HFFc6 (cell line): ENCODE data around the gene TOMM40. TPM values are rescaled to one million over a fixed set of nuclear protein-coding genes. Genes with fewer than 3 reads are reported as not detected.
"Not testable (repeated sequence)": the region's sequence is repeated elsewhere in the genome, so short reads cannot be mapped to it uniquely, and the experiment has no call there.

Source experiments
- DNase-seq: peaks from one replicate; pipeline ENCODE4 v3.0.0-alpha.2; 2018
- H3K27ac Mint-ChIP-seq: 2 replicates; pipeline ENCODE4 v1.8.0; 2020; ENCODE audit warnings: mild to moderate bottlenecking, mixed read lengths
- H3K27me3 Mint-ChIP-seq: 2 replicates; pipeline ENCODE4 v1.8.0; 2021; ENCODE audit warnings: mild to moderate bottlenecking, moderate library complexity, mixed read lengths; ENCODE audit not compliant: insufficient read depth
- H3K36me3 Mint-ChIP-seq: 2 replicates; pipeline ENCODE4 v1.8.0; 2021; ENCODE audit warnings: low read depth, mixed read lengths
- H3K4me1 Mint-ChIP-seq: 2 replicates; pipeline ENCODE4 v1.8.0; 2020; ENCODE audit warnings: low read depth, mixed read lengths
- H3K4me3 Mint-ChIP-seq: 2 replicates; pipeline ENCODE4 v1.8.0; 2020; ENCODE audit warnings: mild to moderate bottlenecking, moderate library complexity, mixed read lengths
- H3K9me3 Mint-ChIP-seq: 2 replicates; pipeline ENCODE4 v1.8.0; 2020; ENCODE audit warnings: mild to moderate bottlenecking, mixed read lengths
- CTCF ChIP-seq: fragments of 200-600 bp; sonication (generic); IDR thresholded peaks from 2 replicates; pipeline ENCODE4 v1.5.0; 2021; ENCODE audit warnings: antibody characterized with exemption, mild to moderate bottlenecking
- total RNA-seq, 6 experiments: library from RNA; stranded (reverse); fragmentation: NEBNext Ultra II Directional; extraction: Animal tissue kit (Norgen Biotek cat#: 25700); gene quantifications; 2 replicates in 1 of 6; 3 replicates in 5 of 6; pipeline ENCODE4 v1.2.3, GENCODE V29; 2021

TOMM40 gene
- total RNA-seq, 6 experiments from 2014 or later = 79.8 to 107 (median 92.2) TPM

DNA sequence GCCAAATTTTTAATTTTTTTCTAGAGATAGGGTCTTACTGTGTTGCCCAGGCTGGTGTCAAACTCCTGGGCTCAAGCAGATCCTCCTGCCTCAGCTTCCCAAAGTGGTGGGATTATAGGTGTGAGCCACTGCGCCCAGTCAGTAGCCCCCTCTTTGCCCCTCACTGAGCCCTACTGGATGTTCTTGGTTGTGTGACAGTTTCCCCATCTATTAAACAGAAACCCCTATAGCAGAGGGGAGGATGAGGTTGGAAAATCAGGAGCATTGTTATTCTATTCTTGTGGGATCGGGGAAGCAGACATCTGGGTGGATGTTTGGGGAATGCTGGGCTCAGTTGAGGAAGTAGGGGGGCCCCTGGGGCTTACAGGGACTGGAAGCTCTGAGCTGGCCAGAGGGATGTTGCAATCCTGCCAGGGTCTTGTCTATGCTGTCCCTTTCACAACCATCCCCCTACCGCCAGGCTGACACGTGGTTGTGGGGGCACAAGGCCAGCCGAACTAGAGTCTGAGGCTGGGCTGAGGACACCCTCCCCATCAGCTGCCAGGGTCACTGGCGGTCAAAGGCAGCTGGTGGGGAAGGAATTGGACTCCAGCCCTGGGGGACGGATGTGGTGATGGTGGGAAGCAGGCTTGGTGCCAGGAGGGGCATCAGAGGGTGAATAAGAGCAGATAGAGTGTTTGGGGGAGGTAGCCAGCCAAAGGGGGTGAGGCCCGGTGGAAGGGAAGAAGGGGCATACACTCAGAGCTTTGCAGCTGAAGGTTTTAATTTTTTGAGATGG is 34.2 kb downstream of the TOMM40 start:
- H3K9me3 Mint-ChIP-seq = no peaks in the 10 kb centered on the region
- no peaks in the 10 kb centered on the region for H3K36me3 Mint-ChIP-seq
- H3K27ac Mint-ChIP-seq = no peak overlapping the region
- TF ChIP-seq CTCF = no peak
- no peak for DNase-seq
- H3K4me1 Mint-ChIP-seq = peaks cover 14% of the 10 kb centered on the region
- peaks cover 16% of the 10 kb centered on the region for H3K27me3 Mint-ChIP-seq
- H3K4me3 Mint-ChIP-seq = no peak overlapping the region

- peaks cover 16% of the 10 kb centered on the region for H3K27me3 Mint-ChIP-seq
- not testable (repeated sequence) for H3K27ac Mint-ChIP-seq, H3K9me3 Mint-ChIP-seq, H3K36me3 Mint-ChIP-seq, DNase-seq
- peak overlapping the region; percentile 65 for H3K4me3 Mint-ChIP-seq
- peaks cover 14% of the 10 kb centered on the region for H3K4me1 Mint-ChIP-seq
Measured at GRCh38 chr19:44926245-44927077, 35.4 kb downstream of the TOMM40 start.

DNA sequence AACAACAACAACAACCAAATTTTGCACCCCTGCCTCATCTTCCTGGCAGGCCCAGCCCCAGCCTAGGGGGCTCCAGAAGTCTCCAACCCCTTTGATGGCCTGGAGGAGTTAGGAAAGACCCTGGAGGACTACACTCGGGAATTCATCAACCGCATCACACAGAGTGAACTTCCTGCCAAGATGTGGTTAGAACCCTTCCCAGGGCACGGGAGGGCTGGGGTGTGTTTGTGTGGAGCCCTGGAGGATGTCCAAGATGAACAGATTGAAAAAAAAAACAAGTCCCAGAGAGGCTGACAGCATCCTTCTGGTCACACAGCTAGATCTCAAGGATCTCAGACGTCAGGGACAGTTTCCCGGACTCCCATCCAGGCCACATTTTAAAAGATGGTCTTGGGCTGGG is 36.7 kb downstream of the TOMM40 start:
- peaks cover 14% of the 10 kb centered on the region for H3K4me1 Mint-ChIP-seq
- H3K36me3 Mint-ChIP-seq = no peaks in the 10 kb centered on the region
- peaks cover 20% of the 10 kb centered on the region for H3K27me3 Mint-ChIP-seq
- no peak overlapping the region for H3K27ac Mint-ChIP-seq
- no peak for DNase-seq
- no peaks in the 10 kb centered on the region for H3K9me3 Mint-ChIP-seq
- TF ChIP-seq CTCF = no peak
- H3K4me3 Mint-ChIP-seq = no peak overlapping the region

DNA sequence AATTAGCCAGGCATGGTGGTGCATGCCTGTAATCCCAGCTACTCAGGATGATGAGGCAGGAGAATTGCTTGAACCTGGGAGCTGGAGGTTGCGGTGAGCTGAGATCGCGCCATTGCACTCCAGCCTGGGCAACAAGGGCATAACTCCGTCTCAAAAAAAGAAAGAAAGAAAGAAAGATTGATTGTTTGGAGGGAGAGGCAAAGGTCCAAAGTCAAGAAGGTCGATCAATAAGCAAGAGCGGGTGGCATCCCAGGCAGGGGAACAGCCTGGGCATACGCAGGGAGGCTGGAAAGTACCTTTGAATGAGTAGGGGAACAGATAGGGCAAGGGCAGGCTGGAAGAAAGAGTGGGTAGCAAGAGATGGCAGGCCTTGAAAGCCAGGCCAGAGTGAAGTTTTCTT is 39.0 kb downstream of the TOMM40 start:
- H3K4me3 Mint-ChIP-seq = no peak overlapping the region
- TF ChIP-seq CTCF = no peak

GRCh38 chr19:44931541-44931940 is 40.5 kb downstream of the TOMM40 start:
- Mint-ChIP-seq H3K9me3 (no peaks in the 10 kb centered on the region), H3K27ac (no peak overlapping the region), H3K27me3 (peaks cover 18% of the 10 kb centered on the region), H3K4me3 (no peak overlapping the region), H3K4me1 (peaks cover 6% of the 10 kb centered on the region), H3K36me3 (no peaks in the 10 kb centered on the region)
- DNase-seq = no peak
- TF ChIP-seq CTCF = no peak

More for the DNA sequence above, 39.0 kb downstream of the TOMM40 start:
- no peak for DNase-seq
- H3K27me3 Mint-ChIP-seq = peaks cover 20% of the 10 kb centered on the region
- no peak overlapping the region for H3K27ac Mint-ChIP-seq
- peaks cover 12% of the 10 kb centered on the region for H3K4me1 Mint-ChIP-seq
- no peaks in the 10 kb centered on the region for H3K36me3 Mint-ChIP-seq
- H3K9me3 Mint-ChIP-seq = no peaks in the 10 kb centered on the region

DNA sequence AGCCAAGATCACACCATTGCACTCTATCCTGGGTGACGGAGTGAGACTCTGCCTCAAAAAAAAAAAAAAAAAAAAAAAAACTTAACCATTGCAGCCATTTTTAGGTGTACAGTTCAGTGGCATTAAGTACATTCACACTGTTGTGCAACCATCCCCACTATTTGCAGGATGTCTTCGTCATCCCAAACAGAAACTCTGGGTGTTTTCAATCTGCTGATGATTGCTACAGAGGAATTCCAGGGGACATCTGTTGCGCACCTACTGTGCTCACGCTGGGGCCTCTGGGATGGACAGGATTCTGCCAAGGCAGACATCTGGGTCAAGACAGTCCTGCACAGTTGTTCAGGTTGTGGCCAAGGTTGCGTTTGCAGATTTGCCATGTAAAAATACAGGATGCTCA is 48.6 kb downstream of the TOMM40 start:
- Mint-ChIP-seq H3K9me3 (no peaks in the 10 kb centered on the region), H3K27ac (no peak overlapping the region), H3K27me3 (peaks cover 7% of the 10 kb centered on the region)

More for the DNA sequence above, 48.6 kb downstream of the TOMM40 start:
- peaks cover 8% of the 10 kb centered on the region for H3K4me1 Mint-ChIP-seq
- H3K4me3 Mint-ChIP-seq = no peak overlapping the region
- DNase-seq = no peak
- TF ChIP-seq CTCF = no peak
- no peaks in the 10 kb centered on the region for H3K36me3 Mint-ChIP-seq
